NCI-H187 treated with DMSO at 0.1 percent for 48 hours (cell line): ENCODE data around the gene PTPRN2.
"Not testable (repeated sequence)": the region's sequence is repeated elsewhere in the genome, so short reads cannot be mapped to it uniquely, and the experiment has no call there.

Experiments
- DNase-seq: peaks from one replicate; lab custom pipeline; 2025; lab: John Stamatoyannopoulos, UW

The PTPRN2 gene

DNA sequence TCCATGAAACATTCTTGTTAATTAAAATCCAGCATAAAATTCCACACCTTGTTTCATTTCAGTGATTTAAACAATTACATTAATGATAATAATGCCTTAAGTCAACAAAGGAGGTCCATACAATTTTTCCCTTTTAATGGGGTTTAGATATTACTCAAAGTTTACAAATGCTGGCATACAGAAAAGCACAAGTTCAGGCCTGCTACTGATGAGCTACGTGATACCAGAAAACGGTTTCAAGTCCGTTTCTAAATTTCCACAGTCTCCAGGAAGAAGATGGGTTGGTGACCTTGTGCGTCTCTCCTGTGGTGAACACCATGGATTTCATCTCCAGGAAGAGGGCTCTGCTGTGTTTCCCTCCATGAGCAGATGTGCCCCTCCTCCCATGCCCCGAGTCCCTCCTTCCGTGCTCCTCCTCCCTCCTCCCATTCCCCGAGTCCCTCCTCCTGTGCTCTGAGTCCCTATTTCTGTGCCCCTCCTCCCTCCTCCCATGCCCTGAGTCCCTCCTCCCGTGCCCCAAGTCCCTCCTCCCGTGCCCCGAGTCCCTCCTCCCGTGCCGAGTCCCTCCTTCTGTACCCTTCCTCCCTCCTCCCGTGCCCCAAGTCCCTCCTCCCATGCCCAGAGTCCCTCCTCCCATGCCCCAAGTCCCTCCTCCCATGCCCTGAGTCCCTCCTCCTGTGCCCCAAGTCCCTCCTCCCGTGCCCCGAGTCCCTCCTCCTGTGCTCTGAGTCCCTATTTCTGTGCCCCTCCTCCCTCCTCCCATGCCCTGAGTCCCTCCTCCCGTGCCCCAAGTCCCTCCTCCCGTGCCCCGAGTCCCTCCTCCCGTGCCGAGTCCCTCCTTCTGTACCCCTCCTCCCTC is 201.9 kb downstream of the PTPRN2 start:
- not testable (repeated sequence) for DNase-seq

- peak; percentile 68 for DNase-seq
Measured at GRCh38 chr7:158384746-158385145, 202.9 kb downstream of the PTPRN2 start.

DNA sequence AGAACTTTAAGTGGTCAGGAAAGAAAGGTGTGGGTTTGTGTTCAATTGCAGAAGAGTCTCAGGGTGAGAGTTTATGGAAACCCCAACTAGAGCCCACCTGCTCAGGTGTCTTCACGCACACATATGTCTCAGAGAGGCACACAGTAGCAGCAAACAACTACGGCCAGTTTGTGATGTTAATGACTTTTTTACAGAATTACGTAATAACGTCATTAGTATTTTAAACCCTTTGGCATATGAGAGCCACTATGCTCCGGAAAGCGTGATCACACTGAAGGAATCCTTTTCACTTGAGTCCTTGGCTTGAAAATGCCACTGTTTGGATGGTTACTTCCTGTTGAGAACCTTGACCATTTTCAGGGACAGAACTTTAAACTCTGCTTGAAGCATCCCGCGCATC is 204.0 kb downstream of the PTPRN2 start:
- DNase-seq = no peak

- DNase-seq = no peak
Measured at GRCh38 chr7:158382363-158383254, 205.0 kb downstream of the PTPRN2 start.

- no peak for DNase-seq
Measured at GRCh38 chr7:158381956-158382355, 205.7 kb downstream of the PTPRN2 start.

GRCh38 chr7:158378978-158379377 is 208.6 kb downstream of the PTPRN2 start:
- no peak for DNase-seq

DNA sequence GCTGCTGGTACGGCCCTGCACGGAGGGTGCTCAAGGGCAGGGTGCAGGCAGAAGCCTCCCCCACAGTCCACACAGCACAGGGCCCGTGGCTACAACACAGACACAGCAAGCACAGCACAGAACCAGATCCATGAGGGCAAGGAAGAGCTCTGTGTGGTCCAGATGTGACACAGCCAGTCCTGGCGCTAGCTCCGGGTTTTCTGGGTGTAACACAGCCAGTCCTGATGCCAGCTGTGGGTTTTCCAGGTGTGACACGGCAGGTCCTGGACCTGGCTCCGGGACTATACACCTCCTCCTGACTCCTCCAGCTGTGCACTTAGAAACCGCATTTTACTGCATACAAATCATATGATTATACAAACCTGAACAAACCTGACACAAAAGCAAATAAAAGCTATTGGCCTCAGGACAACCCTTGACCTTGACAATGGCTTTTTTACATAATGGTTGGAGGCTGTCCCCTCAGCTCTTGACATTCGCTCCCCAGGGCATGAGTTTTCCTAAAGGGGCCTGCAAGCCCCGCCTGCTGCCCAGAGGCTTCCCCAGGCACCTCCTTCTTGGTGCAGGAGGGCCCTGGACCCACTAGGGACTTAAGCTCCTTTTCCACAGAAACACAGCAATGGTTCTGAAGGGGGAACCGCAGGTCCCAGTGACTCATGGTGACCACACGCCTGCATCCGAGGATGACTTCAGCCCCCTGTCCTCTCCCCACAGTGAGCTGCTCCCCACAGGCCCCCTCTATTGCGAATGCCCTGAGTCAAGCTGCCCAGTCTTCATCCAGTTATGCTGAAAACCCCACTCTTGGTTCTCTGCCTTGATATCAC is 209.6 kb downstream of the PTPRN2 start:
- DNase-seq = no peak

DNA sequence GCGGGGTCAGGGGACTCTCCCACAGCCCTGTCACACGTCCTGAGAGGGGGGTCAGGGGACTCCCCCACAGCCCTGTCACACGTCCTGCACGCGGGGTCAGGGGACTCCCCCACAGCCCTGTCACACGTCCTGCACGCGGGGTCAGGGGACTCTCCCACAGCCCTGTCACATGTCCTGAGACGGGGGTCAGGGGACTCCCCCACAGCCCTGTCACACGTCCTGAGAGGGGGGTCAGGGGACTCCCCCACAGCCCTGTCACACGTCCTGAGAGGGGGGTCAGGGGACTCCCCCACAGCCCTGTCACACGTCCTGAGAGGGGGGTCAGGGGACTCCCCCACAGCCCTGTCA is 210.8 kb downstream of the PTPRN2 start:
- not testable (repeated sequence) for DNase-seq

GRCh38 chr7:158376146-158376838 is 211.3 kb downstream of the PTPRN2 start:
- DNase-seq = not testable (repeated sequence)

DNA sequence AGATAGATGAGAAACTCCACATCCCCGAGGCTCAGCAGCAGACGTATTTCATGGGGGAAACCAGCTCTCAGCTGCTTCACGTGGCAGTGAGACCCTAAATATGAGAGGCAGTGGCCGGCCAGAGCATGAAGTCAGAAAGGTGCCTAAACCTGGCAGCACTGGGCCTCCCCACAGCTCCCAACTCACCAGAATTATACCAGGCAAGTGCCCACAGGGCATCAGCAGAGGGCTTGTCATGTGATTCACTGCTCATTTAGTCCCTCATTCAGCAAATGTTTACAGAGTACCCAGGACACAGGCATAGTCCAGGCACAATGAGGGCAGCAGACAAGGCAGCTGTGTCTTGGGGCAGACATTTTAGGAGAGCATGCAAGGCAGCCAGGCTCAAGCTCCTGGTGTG is 212.6 kb downstream of the PTPRN2 start:
- DNase-seq = no peak

GRCh38 chr7:158374586-158374985 is 213.0 kb downstream of the PTPRN2 start:
- DNase-seq = no peak

- no peak for DNase-seq
Measured at GRCh38 chr7:158374146-158374545, 213.5 kb downstream of the PTPRN2 start.

GRCh38 chr7:158373476-158374133 is 214.0 kb downstream of the PTPRN2 start:
- DNase-seq = no peak

- no peak for DNase-seq
Measured at GRCh38 chr7:158372400-158373342, 215.0 kb downstream of the PTPRN2 start.

DNA sequence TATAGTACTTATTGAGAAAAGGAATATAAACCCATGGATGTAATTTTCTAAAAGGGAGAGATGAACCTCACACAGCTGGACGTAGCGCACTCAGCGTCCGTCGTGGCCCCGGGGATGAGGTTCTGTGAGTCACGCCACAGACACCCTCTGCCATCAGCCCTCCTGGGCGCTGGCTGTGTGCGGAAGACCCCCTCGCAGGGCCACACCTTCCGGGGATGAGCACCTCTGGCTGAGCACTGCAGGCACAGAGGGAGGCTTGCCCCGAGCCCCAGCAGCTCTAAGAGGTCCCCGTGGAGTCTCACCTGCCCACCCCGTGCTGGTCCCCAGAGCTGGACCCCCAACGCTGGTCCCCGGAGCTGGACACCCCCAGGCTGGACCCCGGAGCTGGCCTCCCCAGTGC is 215.8 kb downstream of the PTPRN2 start:
- DNase-seq = no peak

GRCh38 chr7:158369866-158370265 is 217.8 kb downstream of the PTPRN2 start:
- no peak for DNase-seq

- no peak for DNase-seq
Measured at GRCh38 chr7:158369290-158369689, 218.3 kb downstream of the PTPRN2 start.

GRCh38 chr7:158368449-158368848 is 219.2 kb downstream of the PTPRN2 start:
- no peak for DNase-seq

GRCh38 chr7:158367634-158367982 is 220.0 kb downstream of the PTPRN2 start:
- no peak for DNase-seq
